ENCODE results near the gene AP4M1. TPM values are rescaled to one million over a fixed set of nuclear protein-coding genes. Genes with fewer than 3 reads are reported as not detected.

Gene AP4M1
- total and polyA plus RNA-seq, 9 of the 15 experiments (the other 6 are each of a cell fraction or from before 2014, with no cell fraction given): 1.3 to 30.9 (median 14.1) TPM

- TF ChIP-seq PBX2 (CRISPR knock-in tag; IDR thresholded peaks at IDR 0.05; ENCODE audit: low read depth) (no peak), PBX2 (tag; conservative IDR thresholded peaks at IDR 0.05; ENCODE audit: low read depth) (no peak), ZNF121 (CRISPR knock-in tag; conservative IDR thresholded peaks at IDR 0.05) (no peak), NEUROD1 (IDR thresholded peaks at IDR 0.05; ENCODE audit: borderline replicate concordance, low read depth, low read length, partially characterized antibody) (no peak), FOXP1 (CRISPR knock-in tag; IDR thresholded peaks at IDR 0.05) (no peak), MCM7 (IDR thresholded peaks at IDR 0.05) (no peak), ELF1 (tag; IDR thresholded peaks at IDR 0.05) (no peak), MED1 (CRISPR knock-in tag; IDR thresholded peaks at IDR 0.05; ENCODE audit: borderline replicate concordance) (no peak), ZNF830 (CRISPR knock-in tag; IDR thresholded peaks at IDR 0.05) (no peak), MIER1 (IDR thresholded peaks at IDR 0.05; ENCODE audit: low read depth) (no peak), ZNF695 (CRISPR knock-in tag; IDR thresholded peaks at IDR 0.05) (no peak), CBX2 (IDR thresholded peaks at IDR 0.05; ENCODE audit: insufficient read depth, low read length, poor library complexity, severe bottlenecking) (no peak), BRD9 (IDR thresholded peaks at IDR 0.05; ENCODE audit: low read depth, partially characterized antibody) (no peak), MAFK (IDR thresholded peaks at IDR 0.05; ENCODE audit: low read length) (peak; percentile 95), TRIM28 (IDR thresholded peaks at IDR 0.05) (no peak), CBX5 (IDR thresholded peaks at IDR 0.05; ENCODE audit: borderline replicate concordance, low read depth) (no peak), MYC (IDR thresholded peaks at IDR 0.05; ENCODE audit: low read depth, low read length) (no peak), MYC (CRISPR knock-in tag; IDR thresholded peaks at IDR 0.05; ENCODE audit: borderline replicate concordance, low read depth) (no peak), POLR2B (IDR thresholded peaks at IDR 0.05; ENCODE audit: low read depth, partially characterized antibody) (peak; percentile 52), FOXA3 (CRISPR knock-in tag; conservative IDR thresholded peaks at IDR 0.05 in 1 of 2, IDR thresholded peaks at IDR 0.05 in 1 of 2) (no peak), ZBTB11 (CRISPR knock-in tag; IDR thresholded peaks at IDR 0.05) (no peak), OTX1 (CRISPR knock-in tag; IDR thresholded peaks at IDR 0.05) (no peak), PHB (CRISPR knock-in tag; IDR thresholded peaks at IDR 0.05) (no peak), C11orf30 (IDR thresholded peaks at IDR 0.05; ENCODE audit: low read depth) (peak; percentile 91), TBP (optimal IDR thresholded peaks at IDR 0.05; ENCODE audit: low read depth, low read length) (no peak)
Observed at GRCh38 chr7:100093925-100094486, 7.4 kb upstream of the AP4M1 start (continued).

Measured in K562 (cell line).